ENCODE measurements around the gene OBP2B.

Gene OBP2B

GRCh38 chr9:133165452-133165730, 43.7 kb downstream of the OBP2B start:
- DNase-seq = no peak

GRCh38 chr9:133164191-133164590, 44.9 kb downstream of the OBP2B start:
- DNase-seq = no peak

- DNase-seq = no peak
Observed at GRCh38 chr9:133163504-133164172, 45.4 kb downstream of the OBP2B start, which contains the start of gene GBGT1. GBGT1 (minus strand) TSS chr9:133163914; CDS start chr9:133162412, 1,502 bp downstream.

- no peak for DNase-seq
Observed at GRCh38 chr9:133162861-133163503, 46.1 kb downstream of the OBP2B start.

- DNase-seq = no peak
Observed at GRCh38 chr9:133161547-133161950, 47.5 kb downstream of the OBP2B start.

GRCh38 chr9:133160742-133161546, 48.1 kb downstream of the OBP2B start:
- no peak for DNase-seq

- DNase-seq = no peak
Observed at GRCh38 chr9:133158695-133159094, 50.4 kb downstream of the OBP2B start.

Measured in NCI-H2107 (cell line).